ENCODE results near the gene COL28A1. TPM values are rescaled to one million over a fixed set of nuclear protein-coding genes. Genes with fewer than 3 reads are reported as not detected.

The COL28A1 gene
- polyA plus RNA-seq, 1 donor, result 4.0 TPM

- Histone ChIP-seq H3K4me3 (ENCODE audit: low read length) (no peak overlapping the region), H3K4me1 (ENCODE audit: control insufficient read depth, insufficient read depth, low read length) (peaks cover 7% of the 10 kb centered on the region), H3K27me3 (ENCODE audit: control insufficient read depth, insufficient read depth, low read length) (no peaks in the 10 kb centered on the region), H3K36me3 (ENCODE audit: control insufficient read depth, insufficient read depth, low read length) (no peaks in the 10 kb centered on the region), H3K9me3 (ENCODE audit: control insufficient read depth, low read depth, low read length) (no peaks in the 10 kb centered on the region), H3K27ac (ENCODE audit: low read length) (no peak overlapping the region)
- no peak for DNase-seq
- no CpG with 5 or more reads among the region's 2 CpGs for WGBS (ENCODE audit: insufficient coverage, low lambda C conversion rate)
Observed at GRCh38 chr7:7327423-7327822, 208.2 kb downstream of the COL28A1 start.

- no peak for DNase-seq
Observed at GRCh38 chr7:7324698-7325097, 211.0 kb downstream of the COL28A1 start.

GRCh38 chr7:7323921-7324320, 211.8 kb downstream of the COL28A1 start:
- no peaks in the 10 kb centered on the region for H3K36me3 ChIP-seq (ENCODE audit: control insufficient read depth, insufficient read depth, low read length)
- WGBS (ENCODE audit: insufficient coverage, low lambda C conversion rate), result no CpG with 5 or more reads among the region's 2 CpGs

More at GRCh38 chr7:7324698-7325097, 211.0 kb downstream of the COL28A1 start:
- Histone ChIP-seq H3K36me3 (ENCODE audit: control insufficient read depth, insufficient read depth, low read length) (no peaks in the 10 kb centered on the region), H3K27ac (ENCODE audit: low read length) (no peak overlapping the region), H3K9me3 (ENCODE audit: control insufficient read depth, low read depth, low read length) (no peaks in the 10 kb centered on the region), H3K27me3 (ENCODE audit: control insufficient read depth, insufficient read depth, low read length) (no peaks in the 10 kb centered on the region), H3K4me1 (ENCODE audit: control insufficient read depth, insufficient read depth, low read length) (peaks cover 17% of the 10 kb centered on the region), H3K4me3 (ENCODE audit: low read length) (no peak overlapping the region)
- no CpG with 5 or more reads among the region's 3 CpGs for WGBS (ENCODE audit: insufficient coverage, low lambda C conversion rate)

GRCh38 chr7:7323352-7323751, 212.3 kb downstream of the COL28A1 start:
- 70% methylated on average over 2 of the region's 6 CpGs for WGBS (ENCODE audit: insufficient coverage, low lambda C conversion rate)
- Histone ChIP-seq H3K4me1 (ENCODE audit: control insufficient read depth, insufficient read depth, low read length) (peaks cover 17% of the 10 kb centered on the region), H3K9me3 (ENCODE audit: control insufficient read depth, low read depth, low read length) (no peaks in the 10 kb centered on the region), H3K4me3 (ENCODE audit: low read length) (no peak overlapping the region), H3K27me3 (ENCODE audit: control insufficient read depth, insufficient read depth, low read length) (no peaks in the 10 kb centered on the region), H3K36me3 (ENCODE audit: control insufficient read depth, insufficient read depth, low read length) (no peaks in the 10 kb centered on the region), H3K27ac (ENCODE audit: low read length) (no peak overlapping the region)
- no peak for DNase-seq

More at GRCh38 chr7:7323921-7324320, 211.8 kb downstream of the COL28A1 start:
- Histone ChIP-seq H3K4me3 (ENCODE audit: low read length) (no peak overlapping the region), H3K4me1 (ENCODE audit: control insufficient read depth, insufficient read depth, low read length) (peaks cover 17% of the 10 kb centered on the region), H3K27ac (ENCODE audit: low read length) (no peak overlapping the region), H3K27me3 (ENCODE audit: control insufficient read depth, insufficient read depth, low read length) (no peaks in the 10 kb centered on the region), H3K9me3 (ENCODE audit: control insufficient read depth, low read depth, low read length) (no peaks in the 10 kb centered on the region)
- DNase-seq, result no peak

- no peak overlapping the region for H3K4me3 ChIP-seq (ENCODE audit: low read length)
- no peak for DNase-seq
- H3K9me3 ChIP-seq (ENCODE audit: control insufficient read depth, low read depth, low read length), result no peaks in the 10 kb centered on the region
- no peaks in the 10 kb centered on the region for H3K27me3 ChIP-seq (ENCODE audit: control insufficient read depth, insufficient read depth, low read length)
- H3K4me1 ChIP-seq (ENCODE audit: control insufficient read depth, insufficient read depth, low read length), result peaks cover 17% of the 10 kb centered on the region
- no peaks in the 10 kb centered on the region for H3K36me3 ChIP-seq (ENCODE audit: control insufficient read depth, insufficient read depth, low read length)
- H3K27ac ChIP-seq (ENCODE audit: low read length), result no peak overlapping the region
- no CpG with 5 or more reads among the region's 5 CpGs for WGBS (ENCODE audit: insufficient coverage, low lambda C conversion rate)
Observed at GRCh38 chr7:7321681-7322080, 214.0 kb downstream of the COL28A1 start.

GRCh38 chr7:7318601-7319000, 217.1 kb downstream of the COL28A1 start:
- H3K27ac ChIP-seq (ENCODE audit: low read length), result no peak overlapping the region
- H3K9me3 ChIP-seq (ENCODE audit: control insufficient read depth, low read depth, low read length), result no peaks in the 10 kb centered on the region
- no peak overlapping the region for H3K4me3 ChIP-seq (ENCODE audit: low read length)
- DNase-seq, result no peak
- WGBS (ENCODE audit: insufficient coverage, low lambda C conversion rate), result no CpG with 5 or more reads among the region's 1 CpG
- peaks cover 17% of the 10 kb centered on the region for H3K4me1 ChIP-seq (ENCODE audit: control insufficient read depth, insufficient read depth, low read length)
- no peaks in the 10 kb centered on the region for H3K27me3 ChIP-seq (ENCODE audit: control insufficient read depth, insufficient read depth, low read length)
- no peaks in the 10 kb centered on the region for H3K36me3 ChIP-seq (ENCODE audit: control insufficient read depth, insufficient read depth, low read length)

GRCh38 chr7:7317850-7318249, 217.8 kb downstream of the COL28A1 start:
- DNase-seq, result no peak
- H3K4me3 ChIP-seq (ENCODE audit: low read length), result no peak overlapping the region
- no peak overlapping the region for H3K27ac ChIP-seq (ENCODE audit: low read length)
- H3K9me3 ChIP-seq (ENCODE audit: control insufficient read depth, low read depth, low read length), result no peaks in the 10 kb centered on the region
- no peaks in the 10 kb centered on the region for H3K27me3 ChIP-seq (ENCODE audit: control insufficient read depth, insufficient read depth, low read length)
- peaks cover 14% of the 10 kb centered on the region for H3K4me1 ChIP-seq (ENCODE audit: control insufficient read depth, insufficient read depth, low read length)
- WGBS (ENCODE audit: insufficient coverage, low lambda C conversion rate), result 87% methylated on average over 3 of the region's 4 CpGs
- no peaks in the 10 kb centered on the region for H3K36me3 ChIP-seq (ENCODE audit: control insufficient read depth, insufficient read depth, low read length)

GRCh38 chr7:7315851-7316250, 219.8 kb downstream of the COL28A1 start:
- Histone ChIP-seq H3K9me3 (ENCODE audit: control insufficient read depth, low read depth, low read length) (no peaks in the 10 kb centered on the region), H3K4me1 (ENCODE audit: control insufficient read depth, insufficient read depth, low read length) (peaks cover 3% of the 10 kb centered on the region), H3K27ac (ENCODE audit: low read length) (no peak overlapping the region), H3K4me3 (ENCODE audit: low read length) (no peak overlapping the region), H3K36me3 (ENCODE audit: control insufficient read depth, insufficient read depth, low read length) (no peaks in the 10 kb centered on the region), H3K27me3 (ENCODE audit: control insufficient read depth, insufficient read depth, low read length) (no peaks in the 10 kb centered on the region)
- WGBS (ENCODE audit: insufficient coverage, low lambda C conversion rate), result no CpG with 5 or more reads among the region's 3 CpGs
- DNase-seq, result no peak

GRCh38 chr7:7312323-7312722, 223.3 kb downstream of the COL28A1 start:
- Histone ChIP-seq H3K9me3 (ENCODE audit: control insufficient read depth, low read depth, low read length) (no peaks in the 10 kb centered on the region), H3K4me3 (ENCODE audit: low read length) (no peak overlapping the region), H3K27ac (ENCODE audit: low read length) (no peak overlapping the region), H3K36me3 (ENCODE audit: control insufficient read depth, insufficient read depth, low read length) (no peaks in the 10 kb centered on the region), H3K27me3 (ENCODE audit: control insufficient read depth, insufficient read depth, low read length) (no peaks in the 10 kb centered on the region), H3K4me1 (ENCODE audit: control insufficient read depth, insufficient read depth, low read length) (no peaks in the 10 kb centered on the region)
- no peak for DNase-seq
- 100% methylated on average over 2 of the region's 2 CpGs for WGBS (ENCODE audit: insufficient coverage, low lambda C conversion rate)

GRCh38 chr7:7311001-7311400, 224.7 kb downstream of the COL28A1 start:
- Histone ChIP-seq H3K4me3 (ENCODE audit: low read length) (no peak overlapping the region), H3K27me3 (ENCODE audit: control insufficient read depth, insufficient read depth, low read length) (no peaks in the 10 kb centered on the region), H3K9me3 (ENCODE audit: control insufficient read depth, low read depth, low read length) (no peaks in the 10 kb centered on the region), H3K36me3 (ENCODE audit: control insufficient read depth, insufficient read depth, low read length) (no peaks in the 10 kb centered on the region), H3K27ac (ENCODE audit: low read length) (no peak overlapping the region), H3K4me1 (ENCODE audit: control insufficient read depth, insufficient read depth, low read length) (peaks cover 6% of the 10 kb centered on the region)
- WGBS (ENCODE audit: insufficient coverage, low lambda C conversion rate), result no CpG with 5 or more reads among the region's 2 CpGs
- DNase-seq, result no peak

GRCh38 chr7:7309203-7309602, 226.5 kb downstream of the COL28A1 start:
- no peak for DNase-seq
- WGBS (ENCODE audit: insufficient coverage, low lambda C conversion rate), result no CpG with 5 or more reads among the region's 1 CpG
- Histone ChIP-seq H3K36me3 (ENCODE audit: control insufficient read depth, insufficient read depth, low read length) (no peaks in the 10 kb centered on the region), H3K9me3 (ENCODE audit: control insufficient read depth, low read depth, low read length) (no peaks in the 10 kb centered on the region), H3K27ac (ENCODE audit: low read length) (no peak overlapping the region), H3K4me1 (ENCODE audit: control insufficient read depth, insufficient read depth, low read length) (peaks cover 22% of the 10 kb centered on the region), H3K27me3 (ENCODE audit: control insufficient read depth, insufficient read depth, low read length) (no peaks in the 10 kb centered on the region), H3K4me3 (ENCODE audit: low read length) (no peak overlapping the region)

Data from large intestine (tissue), 3 donors.